Cardiac muscle cell (in vitro differentiated cells and primary cell): Measurements from ENCODE around the gene MTUS2. TPM values are rescaled to one million over a fixed set of nuclear protein-coding genes. Genes with fewer than 3 reads are reported as not detected.
A peak's percentile ranks its signal among the peaks of the same experiment; 100 is the strongest.

Experiments used
- DNase-seq, 2 donors: peaks; one replicate each; pipeline versions ENCODE4 v3.0.0 to v3.0.0-alpha.2; 2010 to 2017; ENCODE audit warnings: low read depth in 1 of 2, low spot score in 1 of 2
- H3K27ac ChIP-seq: fragments of 200-600 bp; sonication (generic); 2 replicates; pipeline ENCODE4 v1.5.1; 2016
- H3K27me3 ChIP-seq: fragments of 200-600 bp; sonication (generic); 2 replicates; pipeline ENCODE4 v1.6.0; 2016; ENCODE audit warnings: control low read depth
- H3K36me3 ChIP-seq: fragments of 200-600 bp; sonication (generic); 2 replicates; pipeline ENCODE4 v1.5.1; 2016; ENCODE audit warnings: control low read depth
- H3K4me1 ChIP-seq: fragments of 200-600 bp; sonication (generic); 2 replicates; pipeline ENCODE4 v1.8.1; 2017; ENCODE audit warnings: low read depth, mild to moderate bottlenecking, mixed run types
- H3K4me3 ChIP-seq: fragments of 200-600 bp; sonication (generic); 2 replicates; pipeline ENCODE4 v1.5.1; 2016; ENCODE audit warnings: mild to moderate bottlenecking
- H3K9me3 ChIP-seq: fragments of 200-600 bp; sonication (generic); 2 replicates; pipeline ENCODE4 v1.5.1; 2017; ENCODE audit warnings: low read depth, mild to moderate bottlenecking, control low read depth
- CTCF ChIP-seq: IDR thresholded peaks from 2 replicates; pipeline ENCODE4 v1.5.1; 2012; ENCODE audit warnings: low read depth, mild to moderate bottlenecking, low read length
- polyA plus RNA-seq: library from polyadenylated mRNA; unstranded; fragments of >200 nt; fragmentation: Nextera tagmentation; extraction: Ambion mirVana; gene quantifications from 2 replicates; pipeline ENCODE4 v1.2.1, GENCODE V29; 2016
- total RNA-seq: library from RNA; depleted of rRNA; stranded (reverse); fragments of >200 nt; gene quantifications from 2 replicates; pipeline ENCODE4 v1.2.3, GENCODE V29; 2016

Gene MTUS2
- total and polyA plus RNA-seq, 2 experiments from 2014 or later: 31.6 to 96.9 TPM

- no peaks in the 10 kb centered on the region for H3K27me3 ChIP-seq
- H3K4me3 ChIP-seq: no peak overlapping the region
- DNase-seq: no peak
- no peaks in the 10 kb centered on the region for H3K9me3 ChIP-seq
- no peak for TF ChIP-seq CTCF
- H3K36me3 ChIP-seq: no peaks in the 10 kb centered on the region
- no peaks in the 10 kb centered on the region for H3K4me1 ChIP-seq
- no peak overlapping the region for H3K27ac ChIP-seq
These were observed 419.8 kb downstream of the MTUS2 start for GRCh38 chr13:29239653-29240525.

DNA sequence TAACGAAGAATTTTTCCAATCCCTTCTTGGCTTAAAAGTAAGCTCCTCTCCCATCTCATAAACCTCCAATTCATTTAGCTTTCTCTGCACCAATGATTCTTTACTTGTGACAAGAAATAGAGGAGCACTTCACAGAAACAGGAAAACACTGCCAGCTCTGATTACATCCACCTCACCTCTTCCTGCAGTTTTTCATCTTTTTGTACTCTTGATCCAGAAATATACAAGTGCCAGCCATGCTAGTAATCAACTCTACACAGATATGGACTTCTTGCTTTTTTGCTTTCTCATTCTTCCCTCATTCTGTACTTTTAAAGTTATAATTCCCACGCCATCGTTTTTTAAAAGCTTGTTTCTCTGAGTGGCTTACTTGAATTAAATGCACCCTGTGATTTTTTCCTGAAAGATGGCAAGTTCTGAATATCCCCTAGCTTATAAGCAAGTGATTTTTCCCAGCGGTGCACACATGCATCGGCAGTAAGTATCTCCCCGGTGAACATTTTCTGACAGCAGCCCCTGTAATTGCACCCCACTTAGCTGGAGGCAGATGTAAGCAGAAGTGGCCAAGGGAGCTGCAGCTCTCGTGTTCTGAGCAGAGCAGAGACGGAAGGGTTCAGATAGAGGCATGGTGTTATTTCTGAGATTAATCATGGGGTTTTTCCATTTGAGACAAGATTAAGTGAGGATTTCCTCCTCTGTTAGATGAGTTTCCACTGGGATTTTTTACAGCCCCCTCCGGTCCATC lies 434.7 kb downstream of the MTUS2 start:
- peak in 1 of 2 donors; percentile 25 for DNase-seq
- H3K27me3 ChIP-seq: no peaks in the 10 kb centered on the region
- H3K4me1 ChIP-seq: peaks cover 10% of the 10 kb centered on the region
- TF ChIP-seq CTCF: no peak
- H3K9me3 ChIP-seq: no peaks in the 10 kb centered on the region
- no peak overlapping the region for H3K27ac ChIP-seq
- no peaks in the 10 kb centered on the region for H3K36me3 ChIP-seq
- H3K4me3 ChIP-seq: no peak overlapping the region

GRCh38 chr13:29255567-29255966 lies 435.4 kb downstream of the MTUS2 start:
- no peaks in the 10 kb centered on the region for H3K27me3 ChIP-seq
- no peak overlapping the region for H3K27ac ChIP-seq
- H3K4me3 ChIP-seq: no peak overlapping the region
- no peaks in the 10 kb centered on the region for H3K9me3 ChIP-seq
- no peak for DNase-seq
- H3K4me1 ChIP-seq: peaks cover 10% of the 10 kb centered on the region
- H3K36me3 ChIP-seq: no peaks in the 10 kb centered on the region
- TF ChIP-seq CTCF: no peak

- H3K27me3 ChIP-seq: no peaks in the 10 kb centered on the region
- DNase-seq: peak in 1 of 2 donors; percentile 21
- H3K9me3 ChIP-seq: no peaks in the 10 kb centered on the region
- H3K36me3 ChIP-seq: no peaks in the 10 kb centered on the region
- no peak overlapping the region for H3K4me3 ChIP-seq
- no peak for TF ChIP-seq CTCF
- no peaks in the 10 kb centered on the region for H3K4me1 ChIP-seq
- H3K27ac ChIP-seq: no peak overlapping the region
These were observed 440.5 kb downstream of the MTUS2 start for GRCh38 chr13:29260684-29261083.

- H3K4me3 ChIP-seq: no peak overlapping the region
- H3K4me1 ChIP-seq: no peaks in the 10 kb centered on the region
- H3K27me3 ChIP-seq: no peaks in the 10 kb centered on the region
- no peaks in the 10 kb centered on the region for H3K9me3 ChIP-seq
- H3K27ac ChIP-seq: no peak overlapping the region
- no peak for TF ChIP-seq CTCF
- no peaks in the 10 kb centered on the region for H3K36me3 ChIP-seq
- DNase-seq: no peak
These were observed 446.1 kb downstream of the MTUS2 start for GRCh38 chr13:29266261-29266660.
